LNCAP (cell line): ENCODE results near the gene UBE2J2.

Experiments used
- TF ChIP-seq, protein P1 (sequence below): fragments of 450-650 bp; IDR thresholded peaks from 2 replicates; pipeline ENCODE4 v1.5.1; 2017; ENCODE audit warnings: mild to moderate bottlenecking

The UBE2J2 gene

DNA sequence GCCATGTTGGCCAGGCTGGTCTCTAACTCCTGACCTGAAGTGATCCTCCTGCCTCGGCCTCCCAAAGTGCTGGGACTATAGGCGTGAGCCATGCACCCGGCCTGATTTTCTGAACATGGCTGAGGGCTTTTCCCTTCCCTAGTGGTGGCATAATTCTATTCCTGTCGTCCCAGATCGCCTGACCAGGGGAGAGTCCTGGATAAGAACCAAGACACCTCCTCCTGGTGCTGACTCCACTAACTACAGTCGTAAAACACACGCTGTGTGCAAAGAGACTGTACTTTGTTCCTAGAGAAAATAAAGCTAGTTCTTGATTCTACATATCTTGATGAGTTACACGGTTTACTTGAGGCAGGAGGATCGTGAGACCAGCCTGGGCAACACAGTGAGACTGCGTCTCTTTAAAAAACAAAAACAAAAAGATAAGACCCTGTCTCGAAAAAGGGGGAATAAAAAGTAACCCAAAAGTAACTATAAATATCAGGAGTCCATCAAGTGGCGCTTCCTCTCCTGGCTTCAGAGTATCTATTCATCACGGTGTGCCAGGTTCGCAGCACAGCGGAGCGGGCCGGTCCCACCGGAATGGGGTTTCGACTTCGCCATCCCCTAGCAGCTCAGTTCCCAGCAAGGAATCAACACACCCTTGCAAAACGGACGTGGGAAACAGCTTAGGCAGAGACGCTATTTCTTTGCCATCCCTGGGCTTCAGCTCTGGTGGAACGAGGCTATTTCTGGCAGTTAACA lies 42.8 kb downstream of the UBE2J2 start:
- TF ChIP-seq, protein P1, sequence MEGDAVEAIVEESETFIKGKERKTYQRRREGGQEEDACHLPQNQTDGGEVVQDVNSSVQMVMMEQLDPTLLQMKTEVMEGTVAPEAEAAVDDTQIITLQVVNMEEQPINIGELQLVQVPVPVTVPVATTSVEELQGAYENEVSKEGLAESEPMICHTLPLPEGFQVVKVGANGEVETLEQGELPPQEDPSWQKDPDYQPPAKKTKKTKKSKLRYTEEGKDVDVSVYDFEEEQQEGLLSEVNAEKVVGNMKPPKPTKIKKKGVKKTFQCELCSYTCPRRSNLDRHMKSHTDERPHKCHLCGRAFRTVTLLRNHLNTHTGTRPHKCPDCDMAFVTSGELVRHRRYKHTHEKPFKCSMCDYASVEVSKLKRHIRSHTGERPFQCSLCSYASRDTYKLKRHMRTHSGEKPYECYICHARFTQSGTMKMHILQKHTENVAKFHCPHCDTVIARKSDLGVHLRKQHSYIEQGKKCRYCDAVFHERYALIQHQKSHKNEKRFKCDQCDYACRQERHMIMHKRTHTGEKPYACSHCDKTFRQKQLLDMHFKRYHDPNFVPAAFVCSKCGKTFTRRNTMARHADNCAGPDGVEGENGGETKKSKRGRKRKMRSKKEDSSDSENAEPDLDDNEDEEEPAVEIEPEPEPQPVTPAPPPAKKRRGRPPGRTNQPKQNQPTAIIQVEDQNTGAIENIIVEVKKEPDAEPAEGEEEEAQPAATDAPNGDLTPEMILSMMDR, result 0 out of 2 replicates have a peak, but pooled peaks have one; percentile 17

DNA sequence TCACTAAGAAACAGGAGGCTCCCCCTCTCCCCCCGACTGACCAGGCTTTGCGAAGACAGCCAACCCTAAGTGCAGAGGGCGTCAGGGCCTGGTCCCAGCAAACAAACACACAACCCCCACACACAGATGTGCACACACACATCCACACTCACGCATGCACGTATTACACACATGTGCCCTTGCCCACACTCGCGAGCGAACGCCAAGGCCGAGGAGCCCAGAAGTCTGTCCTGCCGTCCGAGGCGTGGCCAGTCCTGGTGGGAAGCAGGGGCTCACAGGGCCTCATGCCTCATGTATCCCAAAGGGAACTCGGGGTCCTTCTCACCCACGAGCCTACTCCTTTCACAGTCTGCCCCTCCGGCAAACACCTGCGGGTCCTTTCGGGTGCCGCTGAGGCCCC lies 43.9 kb downstream of the UBE2J2 start:
- TF ChIP-seq, protein P1, result no peak

DNA sequence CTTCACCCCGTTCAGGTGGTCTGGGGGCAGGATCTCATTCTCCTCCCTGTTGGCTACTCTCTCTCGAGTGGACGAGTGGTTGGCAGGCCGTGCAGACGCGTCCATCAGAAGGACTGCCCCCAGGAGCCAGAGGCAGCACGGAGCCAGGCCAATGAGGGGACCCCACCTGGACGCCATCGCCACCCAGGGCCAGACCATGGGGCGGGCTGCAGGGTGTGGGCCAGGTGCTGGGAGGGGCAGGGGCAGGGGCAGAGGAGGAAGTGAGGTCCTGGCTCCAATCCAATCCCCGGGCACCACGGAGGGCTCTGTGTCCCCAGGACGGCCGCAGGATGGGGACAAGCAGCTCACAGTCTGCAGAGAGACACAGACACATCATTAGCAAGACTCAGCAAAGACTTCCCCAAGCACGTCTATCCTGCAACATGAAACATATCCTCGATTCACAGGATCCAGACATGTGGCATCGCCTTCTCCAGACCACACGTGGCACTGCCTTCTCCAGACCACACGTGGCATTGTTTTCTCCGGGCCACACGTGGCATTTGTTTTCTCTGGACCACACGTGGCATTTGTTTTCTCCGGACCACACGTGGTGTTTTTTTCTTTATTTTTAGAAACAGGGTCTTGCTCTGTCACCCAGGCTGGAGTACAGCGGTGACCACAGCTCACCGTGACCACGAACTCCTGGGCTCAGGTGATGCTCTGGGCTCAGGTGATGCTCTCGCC lies 44.9 kb downstream of the UBE2J2 start:
- TF ChIP-seq, protein P1, result no peak

DNA sequence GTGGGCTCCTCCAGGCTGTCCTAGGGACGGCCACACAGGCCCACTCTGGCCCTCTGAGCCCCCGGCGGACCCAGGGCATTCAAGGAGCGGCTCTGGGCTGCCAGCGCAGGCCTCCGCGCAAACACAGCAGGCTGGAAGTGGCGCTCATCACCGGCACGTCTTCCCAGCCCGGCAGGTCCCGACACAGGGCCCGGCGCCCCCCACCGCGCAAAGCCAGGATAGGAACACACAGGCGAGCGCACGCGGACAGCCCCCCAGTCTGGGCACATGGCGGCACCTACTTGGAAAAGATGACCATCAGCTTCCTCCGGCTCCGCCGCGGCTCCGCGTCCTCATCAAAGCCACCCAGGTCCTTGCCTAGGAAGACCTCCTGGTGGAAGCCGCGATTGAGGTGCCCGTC lies 45.5 kb downstream of the UBE2J2 start:
- TF ChIP-seq, protein P1, result no peak

DNA sequence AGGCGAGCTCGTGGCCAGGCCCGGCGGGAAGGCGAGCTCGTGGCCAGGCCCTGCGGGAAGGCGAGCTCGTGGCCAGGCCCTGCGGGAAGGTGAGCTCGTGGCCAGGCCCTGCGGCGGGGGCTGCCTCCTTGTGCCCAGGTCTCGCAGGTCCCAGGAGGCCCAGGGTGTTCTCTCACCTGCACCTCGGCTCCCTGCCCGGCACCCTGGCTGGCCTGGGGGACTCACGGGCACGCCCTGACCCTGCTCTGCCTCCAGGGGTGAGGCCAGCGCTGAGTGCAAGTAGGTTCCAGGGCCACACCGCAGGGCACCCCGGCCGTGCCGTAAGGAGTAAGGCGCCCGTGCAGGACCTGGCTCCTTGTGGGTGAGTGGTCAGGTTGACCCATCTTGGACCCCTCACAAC lies 46.3 kb downstream of the UBE2J2 start:
- TF ChIP-seq, protein P1, result no peak

DNA sequence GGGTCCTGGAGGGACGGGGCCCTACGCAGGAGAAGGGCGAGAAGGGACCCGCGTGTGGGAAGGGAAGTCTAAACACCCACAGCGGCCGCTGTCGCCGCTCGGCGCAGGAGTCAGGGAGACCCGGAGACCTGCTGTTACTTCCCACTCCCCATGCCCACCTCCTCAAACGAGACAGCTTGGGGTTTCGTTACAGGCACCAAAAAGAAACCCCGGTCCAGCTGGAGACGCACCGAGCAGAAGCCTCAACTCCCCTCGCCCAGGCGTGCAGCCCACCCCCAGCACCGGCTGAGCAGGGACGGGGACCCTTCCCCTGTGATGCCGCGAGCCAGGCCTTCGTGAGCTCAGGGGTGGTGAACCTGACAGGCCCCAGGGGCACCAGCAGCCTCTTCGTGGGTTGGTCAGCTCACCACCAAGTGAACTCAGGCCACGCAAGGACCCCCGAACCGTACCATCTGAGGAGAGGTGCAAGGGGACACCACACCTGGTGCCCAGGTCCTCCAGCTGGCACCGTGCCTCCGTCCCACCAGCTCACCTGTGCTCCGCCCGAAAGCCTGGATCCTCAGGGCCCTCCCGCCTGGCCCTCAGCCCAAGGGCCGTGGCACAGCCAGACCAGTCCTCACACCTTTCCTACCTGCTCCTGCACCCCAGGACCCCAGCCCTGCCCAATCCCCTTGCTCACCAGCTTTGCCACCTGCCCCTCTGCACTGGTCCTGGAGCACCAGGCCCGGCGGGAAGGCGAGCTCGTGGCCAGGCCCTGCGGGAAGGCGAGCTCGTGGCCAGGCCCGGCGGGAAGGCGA lies 46.9 kb downstream of the UBE2J2 start:
- TF ChIP-seq, protein P1, result no peak

DNA sequence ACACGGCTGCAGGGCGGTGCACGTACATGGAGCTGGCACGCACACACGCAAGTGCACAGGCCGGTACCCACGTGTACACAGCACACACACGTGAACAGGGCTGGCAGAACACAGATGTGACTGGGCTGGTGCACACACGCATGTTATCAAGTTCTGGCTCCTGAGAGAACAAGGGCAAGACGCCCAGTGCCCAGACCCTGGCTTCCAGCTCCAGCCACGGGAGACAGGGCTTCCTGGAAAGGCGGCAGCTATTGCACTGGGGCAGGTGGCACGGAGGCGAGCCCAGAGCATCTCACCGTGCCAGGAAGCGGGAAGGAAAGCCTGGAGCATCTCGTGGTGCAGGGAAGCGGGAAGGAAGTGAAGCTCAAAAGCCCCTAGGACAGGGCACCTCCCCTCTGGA lies 47.7 kb downstream of the UBE2J2 start:
- TF ChIP-seq, protein P1, result no peak
